ENCODE results near the gene BCAS3. TPM values are rescaled to one million over a fixed set of nuclear protein-coding genes. Genes with fewer than 3 reads are reported as not detected.
A peak's percentile ranks its signal among the peaks of the same experiment; 100 is the strongest.
"Not testable (repeated sequence)": the region's sequence is repeated elsewhere in the genome, so short reads cannot be mapped to it uniquely, and the experiment has no call there.

The BCAS3 gene
- total RNA-seq, 1 donor from 2014 or later = 40.8 TPM

DNA sequence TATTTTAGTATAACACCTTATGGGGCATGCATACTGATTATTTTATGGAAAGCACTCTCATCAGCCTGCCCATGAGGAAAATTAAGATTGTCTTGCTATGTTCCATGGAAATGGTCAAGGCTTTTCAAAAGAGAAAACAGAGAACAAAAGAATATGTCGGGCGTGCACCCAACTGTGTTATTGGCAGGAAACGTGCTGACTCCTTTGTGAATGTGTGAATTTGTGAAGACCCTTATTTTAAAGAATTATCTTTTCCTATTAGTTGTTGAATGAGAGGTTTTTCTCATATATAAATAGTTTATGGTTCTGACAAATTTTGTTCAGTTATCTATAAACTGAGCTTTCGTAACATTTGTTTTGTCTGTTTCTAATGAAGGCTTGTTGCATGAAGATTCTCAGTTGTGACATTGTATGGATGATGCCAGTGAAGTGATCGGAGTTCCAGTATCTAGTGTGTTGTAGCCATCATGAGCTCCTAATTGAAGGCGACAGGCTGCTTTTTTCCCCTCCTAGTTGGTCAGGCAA lies 180.0 kb downstream of the BCAS3 start:
- no peak for DNase-seq (ENCODE audit: low spot score in 2 of 2)
- no peak for FAIRE-seq

DNA sequence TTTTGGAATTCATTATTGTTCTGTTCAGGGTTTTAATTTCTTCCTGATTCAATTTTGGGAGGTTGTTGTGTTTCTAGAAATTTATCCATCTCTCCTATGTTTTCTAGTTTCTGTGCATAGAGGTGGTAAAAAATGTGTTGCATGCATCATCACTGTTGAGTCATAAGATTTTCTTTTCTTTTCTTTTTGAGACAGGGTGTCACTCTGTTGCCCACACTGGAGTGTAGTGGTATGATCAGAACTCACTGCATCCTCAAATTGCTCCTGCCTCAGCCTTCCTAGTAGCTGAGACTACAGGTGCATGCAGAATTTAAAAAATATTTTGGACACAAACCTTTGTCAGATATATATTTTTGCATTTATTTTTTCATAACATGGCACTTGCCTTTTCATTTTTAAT lies 184.8 kb downstream of the BCAS3 start:
- DNase-seq (ENCODE audit: low spot score in 2 of 2) (no peak), FAIRE-seq (no peak)

DNA sequence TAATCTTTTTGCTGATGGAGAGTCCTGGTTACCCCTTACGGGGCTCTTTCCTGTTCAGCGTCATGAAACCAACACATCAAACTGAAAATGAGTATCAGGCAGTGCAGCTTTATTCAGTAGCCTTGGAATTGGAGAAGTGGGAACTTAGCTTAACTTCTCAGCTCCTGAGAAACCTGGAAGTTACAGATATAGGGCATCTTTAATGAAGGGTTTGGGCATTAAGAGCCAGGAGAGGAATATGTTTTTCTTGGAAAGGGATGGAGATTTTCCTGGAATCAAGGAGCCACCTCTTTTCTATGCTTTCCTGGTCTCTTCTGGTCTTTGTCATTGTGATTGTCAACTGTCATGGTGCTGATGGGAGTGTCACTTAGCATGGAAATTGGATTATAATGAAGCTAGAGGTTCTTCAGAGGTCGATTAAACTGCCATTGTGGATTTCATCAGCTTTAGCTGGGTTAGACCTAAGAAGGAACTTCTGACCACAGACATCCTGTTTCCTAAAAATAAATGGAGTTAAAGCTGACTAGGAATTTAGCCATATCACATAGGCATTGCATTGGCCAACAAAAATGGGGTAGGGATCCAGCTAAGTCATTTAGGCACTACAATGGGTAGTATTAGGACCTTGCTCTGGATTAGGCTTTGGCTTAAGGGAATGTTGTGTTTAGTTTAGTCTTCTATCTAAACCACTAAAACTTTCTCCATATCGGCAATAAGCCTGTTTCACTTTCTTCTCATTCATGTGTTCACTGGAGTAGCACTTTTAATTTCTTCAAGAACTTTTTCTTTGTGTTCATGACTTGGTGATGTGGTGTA lies 186.4 kb downstream of the BCAS3 start:
- DNase-seq (ENCODE audit: low spot score in 2 of 2) = no peak
- no peak for FAIRE-seq

DNA sequence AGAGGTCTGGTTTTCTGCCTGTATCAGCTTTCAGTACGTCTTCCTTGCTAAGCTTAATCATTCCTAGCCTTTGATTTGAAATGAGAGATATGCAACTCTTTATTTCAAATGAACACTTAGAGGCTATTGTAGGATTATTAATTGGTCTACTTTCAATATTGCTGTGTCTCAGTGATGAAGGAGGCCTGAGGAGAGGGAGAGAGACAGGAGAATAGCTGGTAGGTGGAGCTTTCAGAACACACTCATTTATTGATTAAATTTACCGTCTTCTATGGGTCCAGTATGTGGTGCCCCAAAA lies 187.0 kb downstream of the BCAS3 start:
- FAIRE-seq (no peak), DNase-seq (ENCODE audit: low spot score in 2 of 2) (no peak)

DNA sequence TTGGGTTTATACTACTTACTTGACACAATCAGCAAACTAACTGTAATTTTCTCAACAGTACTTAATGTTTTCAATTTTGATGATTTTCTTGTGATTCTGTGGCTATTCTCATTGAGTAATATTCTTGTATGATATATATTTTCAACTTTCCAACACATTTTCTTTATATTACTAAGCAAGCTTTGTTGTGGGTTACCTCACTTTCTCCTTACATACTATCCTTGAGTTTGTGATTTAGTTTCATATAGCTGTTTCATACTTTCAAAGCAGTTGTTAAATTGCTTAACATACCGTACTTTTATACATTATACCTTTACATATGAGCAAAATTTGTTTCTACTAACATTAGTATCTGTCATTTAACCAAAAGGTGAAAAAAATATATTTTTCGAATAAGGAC lies 197.1 kb downstream of the BCAS3 start:
- DNase-seq (ENCODE audit: low spot score in 2 of 2) = no peak
- FAIRE-seq = peak; percentile 23

DNA sequence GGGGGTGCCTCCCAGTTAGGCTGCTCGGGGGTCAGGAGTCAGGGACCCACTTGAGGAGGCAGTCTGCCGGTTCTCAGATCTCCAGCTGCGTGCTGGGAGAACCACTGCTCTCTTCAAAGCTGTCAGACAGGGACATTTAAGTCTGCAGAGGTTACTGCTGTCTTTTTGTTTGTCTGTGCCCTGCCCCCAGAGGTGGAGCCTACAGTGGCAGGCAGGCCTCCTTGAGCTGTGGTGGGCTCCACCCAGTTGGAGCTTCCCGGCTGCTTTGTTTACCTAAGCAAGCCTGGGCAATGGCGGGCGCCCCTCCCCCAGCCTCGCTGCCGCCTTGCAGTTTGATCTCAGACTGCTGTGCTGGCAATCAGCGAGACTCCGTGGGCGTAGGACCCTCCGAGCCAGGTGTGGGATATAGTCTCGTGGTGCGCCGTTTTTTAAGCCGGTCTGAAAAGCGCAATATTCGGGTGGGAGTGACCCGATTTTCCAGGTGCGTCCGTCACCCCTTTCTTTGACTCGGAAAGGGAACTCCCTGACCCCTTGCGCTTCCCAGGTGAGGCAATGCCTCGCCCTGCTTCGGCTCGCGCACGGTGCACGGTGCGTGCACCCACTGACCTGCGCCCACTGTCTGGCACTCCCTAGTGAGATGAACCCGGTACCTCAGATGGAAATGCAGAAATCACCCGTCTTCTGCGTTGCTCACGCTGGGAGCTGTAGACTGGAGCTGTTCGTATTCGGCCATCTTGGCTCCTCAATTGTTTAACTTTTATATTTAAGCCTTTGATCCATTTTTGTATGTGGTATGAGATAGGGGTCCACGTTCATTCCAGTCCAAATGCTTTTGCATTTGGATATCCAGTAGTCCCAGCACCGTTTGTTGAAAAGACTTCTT lies 209.3 kb downstream of the BCAS3 start:
- not testable (repeated sequence) for DNase-seq (ENCODE audit: low spot score in 2 of 2)

DNA sequence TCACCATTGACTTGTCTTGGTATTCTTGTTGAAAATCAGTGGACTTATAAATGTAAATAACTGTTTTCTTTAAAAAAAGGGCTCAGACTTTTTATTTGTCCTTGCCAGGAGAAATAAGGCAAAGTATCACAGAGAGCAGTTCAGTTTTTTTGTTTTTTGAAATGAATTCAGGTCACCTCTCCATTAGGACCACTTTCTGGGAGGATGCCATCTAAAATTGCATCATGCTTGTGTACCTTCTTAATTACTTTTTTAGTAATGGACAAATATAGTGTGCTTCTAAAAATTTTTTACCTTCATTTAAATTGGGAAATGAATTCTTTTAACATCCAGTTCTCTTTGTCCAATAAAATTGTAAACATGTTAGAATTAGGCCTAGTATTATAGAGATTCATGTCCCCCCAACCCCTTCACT lies 210.0 kb downstream of the BCAS3 start:
- DNase-seq (ENCODE audit: low spot score in 2 of 2) (no peak), FAIRE-seq (no peak)

More for the DNA sequence above, 209.3 kb downstream of the BCAS3 start:
- FAIRE-seq = not testable (repeated sequence)

DNA sequence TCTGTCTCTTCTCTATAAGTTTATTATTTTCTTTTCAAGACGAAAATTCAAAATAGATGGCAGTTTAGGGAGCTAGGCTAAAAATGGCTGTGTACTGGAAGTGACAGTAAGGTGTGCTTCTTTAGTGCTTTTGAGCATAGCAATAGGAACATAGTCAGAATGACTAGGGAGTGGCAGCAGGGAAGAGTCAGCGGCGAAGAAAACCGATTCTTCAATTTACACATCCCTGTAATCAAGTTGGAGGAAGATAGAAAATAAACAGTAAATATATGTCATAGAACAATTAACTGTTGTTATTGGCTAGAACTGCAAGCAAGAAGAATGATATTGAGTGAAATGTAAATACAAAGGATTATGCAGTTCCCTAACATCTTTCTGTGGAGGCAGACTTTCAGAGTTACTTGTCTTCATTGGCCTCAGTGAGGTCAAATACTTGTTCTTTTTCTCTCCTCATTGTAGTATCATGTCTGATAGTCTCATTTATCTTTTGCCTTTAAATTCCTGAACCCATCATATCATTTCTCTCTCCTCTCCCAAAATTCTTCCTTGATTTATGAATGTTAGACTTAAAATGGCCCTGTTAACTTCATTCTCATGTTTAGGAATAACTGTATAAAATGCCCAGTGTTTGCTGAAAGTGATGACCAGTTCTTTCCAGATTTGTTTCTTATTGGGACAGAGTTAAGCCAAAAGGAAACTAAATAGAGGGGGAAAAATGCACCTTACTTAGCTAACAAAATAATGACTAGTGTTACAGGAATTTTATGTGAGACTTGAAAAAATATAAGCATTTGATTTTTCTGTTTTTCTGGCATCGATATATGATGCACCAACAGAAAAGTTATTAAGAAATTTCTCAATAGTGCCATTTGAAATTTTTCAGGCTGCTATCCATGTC lies 211.4 kb downstream of the BCAS3 start:
- no peak for DNase-seq (ENCODE audit: low spot score in 2 of 2)
- FAIRE-seq = no peak

DNA sequence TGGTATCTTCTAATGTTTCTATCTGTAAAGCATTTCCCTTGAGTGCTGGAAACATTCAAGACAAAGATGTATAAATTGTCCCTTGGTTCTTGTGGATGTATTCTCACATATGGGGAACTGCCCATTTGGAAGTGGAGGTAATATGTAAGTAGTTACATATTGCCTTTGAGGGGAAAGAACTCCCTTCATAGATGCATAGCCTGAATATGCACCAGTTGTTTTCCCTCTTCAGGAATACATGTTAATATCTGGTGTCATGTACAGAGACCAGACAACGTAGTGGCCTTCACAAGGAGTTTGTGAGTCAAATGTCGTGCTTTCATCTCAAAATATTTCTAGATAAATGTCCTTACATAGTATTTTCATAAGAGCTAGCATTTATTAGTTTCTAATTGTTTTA lies 213.5 kb downstream of the BCAS3 start:
- FAIRE-seq (no peak), DNase-seq (ENCODE audit: low spot score in 2 of 2) (no peak)

DNA sequence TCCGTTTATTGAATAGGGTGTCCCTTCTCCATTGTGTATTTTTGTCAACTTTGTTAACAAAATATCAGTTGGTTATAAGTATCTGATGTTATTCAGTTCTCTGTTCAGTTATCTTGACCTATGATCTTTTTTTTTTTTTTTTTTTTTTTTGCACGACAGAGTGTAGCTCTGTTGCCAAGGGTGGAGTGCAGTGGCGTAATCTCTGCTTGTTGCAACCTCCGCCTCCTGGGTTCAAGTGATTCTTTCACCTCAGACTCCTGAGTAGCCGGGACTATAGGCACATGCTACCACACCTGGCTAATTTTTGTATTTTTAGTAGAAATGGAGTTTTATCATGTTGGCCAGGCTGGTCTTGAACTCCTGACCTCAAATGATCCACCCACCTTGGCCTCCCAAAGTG lies 215.8 kb downstream of the BCAS3 start:
- FAIRE-seq (no peak), DNase-seq (ENCODE audit: low spot score in 2 of 2) (no peak)

DNA sequence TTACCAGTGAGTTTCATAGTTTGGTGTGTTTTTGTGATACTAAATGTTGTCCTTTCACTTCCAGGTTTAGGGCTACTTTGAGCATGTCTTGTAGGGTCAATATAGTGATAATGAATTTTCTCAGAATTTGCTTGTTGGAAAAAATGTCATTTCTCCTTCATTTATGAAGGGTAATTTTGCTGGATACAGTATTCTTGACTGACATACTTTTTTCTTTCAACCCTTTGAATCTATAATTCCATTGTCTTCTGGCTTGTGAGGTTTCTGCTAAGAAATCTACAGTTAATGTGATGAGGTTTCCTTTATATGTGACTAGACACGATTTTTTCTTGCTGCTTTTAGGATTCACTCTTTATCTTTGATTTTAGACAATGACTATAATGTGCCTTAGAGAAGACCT lies 219.3 kb downstream of the BCAS3 start:
- no peak for FAIRE-seq
- no peak for DNase-seq (ENCODE audit: low spot score in 2 of 2)

DNA sequence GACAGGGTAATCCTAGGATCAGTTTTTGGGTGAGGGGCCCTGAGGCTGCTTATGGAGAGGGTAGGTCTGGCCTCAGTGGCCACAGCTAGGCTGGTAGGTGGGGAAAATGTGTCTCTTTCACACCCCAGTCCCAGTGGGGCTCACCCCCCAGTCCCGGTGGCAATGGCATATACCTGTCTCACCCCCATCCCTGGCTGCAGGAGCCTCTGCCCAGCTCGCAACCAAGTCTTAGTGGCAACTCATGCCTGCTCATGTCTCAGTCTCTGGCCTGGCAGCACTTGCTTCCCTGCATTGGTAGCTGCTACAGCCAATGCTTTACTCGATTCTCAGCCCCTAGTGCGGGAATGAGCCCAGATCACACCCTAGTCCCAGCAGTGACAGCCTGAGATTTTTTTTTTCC lies 221.5 kb downstream of the BCAS3 start:
- DNase-seq (ENCODE audit: low spot score in 2 of 2) = no peak
- FAIRE-seq = no peak

DNA sequence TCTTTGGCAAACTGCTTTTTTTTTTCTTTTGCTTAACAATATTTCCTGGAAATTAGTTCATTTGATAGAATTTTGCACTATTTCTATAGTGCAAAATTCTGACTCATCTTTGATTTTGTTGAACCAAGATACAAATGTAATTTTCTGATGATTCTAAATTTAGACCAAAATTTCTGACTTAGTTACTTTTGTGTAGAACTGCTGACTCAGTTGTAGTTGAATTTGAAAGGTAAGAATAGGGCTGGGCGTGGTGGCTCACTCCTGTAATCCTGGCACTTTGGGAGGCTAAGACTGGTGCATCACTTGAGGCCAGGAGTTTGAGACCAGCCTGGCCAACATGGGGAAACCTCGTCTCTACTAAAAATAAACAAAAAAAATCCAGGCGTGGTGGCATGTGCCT lies 223.0 kb downstream of the BCAS3 start:
- DNase-seq (ENCODE audit: low spot score in 2 of 2) (no peak), FAIRE-seq (no peak)

DNA sequence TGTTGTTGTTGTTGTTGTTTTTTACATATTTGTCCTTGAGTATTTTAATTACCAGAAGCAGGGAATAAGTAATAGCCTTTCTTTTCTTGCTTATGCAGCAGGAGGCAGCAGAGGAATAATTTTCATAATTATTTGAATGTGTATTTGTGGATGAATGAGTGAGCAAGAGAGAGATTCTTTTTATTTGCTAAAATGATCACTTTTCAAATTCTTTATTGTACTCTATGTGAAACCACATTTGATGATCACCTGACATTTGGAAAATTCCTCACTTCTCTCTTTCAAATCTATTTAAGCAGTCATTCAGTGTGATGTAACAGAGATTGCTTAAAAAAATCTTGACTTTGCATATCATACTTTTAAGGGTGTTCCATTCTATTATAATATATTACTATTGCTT lies 223.6 kb downstream of the BCAS3 start:
- DNase-seq (ENCODE audit: low spot score in 2 of 2) (no peak), FAIRE-seq (no peak)

DNA sequence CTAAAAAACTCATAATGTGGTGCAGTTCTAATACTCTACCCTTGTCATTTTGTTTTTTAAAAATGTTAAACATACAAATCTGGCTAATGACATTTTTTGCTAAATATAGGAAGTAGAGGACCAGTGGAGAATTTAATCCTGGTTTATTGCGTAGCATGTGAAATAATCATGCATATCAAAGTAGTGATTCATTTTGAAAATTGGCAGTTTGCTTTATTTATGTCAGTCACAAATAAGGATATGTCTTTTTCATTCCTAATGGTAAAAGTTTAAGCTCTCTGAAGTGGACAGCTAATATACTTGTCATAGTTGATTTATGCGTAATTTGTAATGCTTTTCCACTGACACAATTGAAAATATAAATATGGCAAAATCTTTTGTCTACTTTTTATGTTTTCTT lies 224.2 kb downstream of the BCAS3 start:
- FAIRE-seq = no peak
- DNase-seq (ENCODE audit: low spot score in 2 of 2) = no peak

DNA sequence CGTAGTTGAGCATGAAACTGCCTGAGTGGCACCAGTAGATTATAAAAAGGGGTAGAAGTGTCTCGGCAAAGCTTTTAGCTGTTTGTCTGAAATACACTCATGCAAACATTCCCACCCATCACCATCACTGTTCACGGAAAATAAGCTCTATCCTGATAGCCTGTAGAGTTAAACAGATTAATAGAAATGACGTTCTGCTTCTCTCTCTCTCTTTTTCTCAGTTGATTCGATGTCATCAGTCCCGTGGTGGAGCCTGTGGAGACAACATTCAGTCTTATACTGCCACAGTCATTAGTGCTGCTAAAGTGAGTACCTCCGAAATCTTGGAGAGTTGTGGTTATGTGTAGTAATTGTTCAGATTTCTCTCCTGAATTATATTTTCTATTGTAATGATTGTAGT lies 224.7 kb downstream of the BCAS3 start:
- FAIRE-seq (no peak), DNase-seq (ENCODE audit: low spot score in 2 of 2) (no peak)

DNA sequence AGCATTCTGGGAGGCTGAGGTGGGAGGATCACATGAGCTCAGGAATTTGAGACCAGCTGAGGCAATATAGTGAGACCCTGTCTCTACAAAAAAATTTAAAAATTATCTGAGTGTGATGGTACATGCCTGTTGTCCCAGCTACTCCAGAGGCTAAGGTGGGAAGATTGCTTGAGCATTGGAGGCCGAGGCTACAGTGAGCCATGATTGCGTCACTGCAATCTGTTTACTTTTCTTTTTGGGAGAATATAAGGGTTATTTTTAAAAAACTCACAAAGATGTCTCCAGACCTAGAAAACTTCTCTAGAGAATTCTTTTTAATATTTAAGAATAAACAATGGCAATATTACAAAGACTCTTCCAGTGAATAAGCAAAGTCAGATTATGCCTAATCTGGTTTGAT lies 226.9 kb downstream of the BCAS3 start:
- DNase-seq (ENCODE audit: low spot score in 2 of 2) (no peak), FAIRE-seq (no peak)

DNA sequence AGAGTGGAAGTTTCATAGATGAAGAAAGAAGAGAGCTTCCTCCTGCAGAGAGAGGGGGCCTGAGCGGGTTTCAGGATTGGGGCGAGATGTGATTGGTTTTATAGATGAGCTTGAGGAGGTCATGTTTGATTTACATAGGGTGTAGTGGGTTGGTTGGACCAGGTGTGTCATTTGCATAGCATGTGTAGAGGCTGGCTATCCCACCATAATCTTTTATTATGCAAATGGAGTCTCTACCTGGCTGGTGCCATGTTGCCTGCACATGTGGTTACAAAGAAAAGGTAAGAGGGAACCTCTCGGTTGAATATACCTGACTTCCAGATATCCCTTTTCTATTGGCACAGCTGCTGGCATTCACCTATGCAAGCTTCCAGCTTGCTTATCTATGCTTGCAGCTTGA lies 228.1 kb downstream of the BCAS3 start:
- no peak for FAIRE-seq
- DNase-seq (ENCODE audit: low spot score in 2 of 2) = no peak

DNA sequence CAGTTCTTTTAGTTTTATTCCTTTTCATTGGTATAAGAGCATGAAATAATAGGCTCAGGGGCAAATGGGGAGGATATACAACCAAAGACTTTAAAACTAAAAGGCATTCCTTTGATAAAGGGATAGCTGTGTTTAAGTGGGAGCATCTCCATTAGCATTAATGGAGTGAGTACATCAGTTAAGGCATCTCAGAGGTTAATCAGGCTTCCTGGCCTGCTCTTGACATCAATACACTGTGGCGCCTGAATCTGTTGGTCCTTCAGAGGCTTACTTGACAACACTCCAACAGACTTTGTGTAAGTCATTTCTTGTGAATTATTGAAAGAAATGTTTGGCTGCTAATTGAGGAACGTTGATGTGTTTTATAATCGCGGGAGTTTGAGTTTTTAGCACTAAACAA lies 230.7 kb downstream of the BCAS3 start:
- FAIRE-seq (no peak), DNase-seq (ENCODE audit: low spot score in 2 of 2) (no peak)

DNA sequence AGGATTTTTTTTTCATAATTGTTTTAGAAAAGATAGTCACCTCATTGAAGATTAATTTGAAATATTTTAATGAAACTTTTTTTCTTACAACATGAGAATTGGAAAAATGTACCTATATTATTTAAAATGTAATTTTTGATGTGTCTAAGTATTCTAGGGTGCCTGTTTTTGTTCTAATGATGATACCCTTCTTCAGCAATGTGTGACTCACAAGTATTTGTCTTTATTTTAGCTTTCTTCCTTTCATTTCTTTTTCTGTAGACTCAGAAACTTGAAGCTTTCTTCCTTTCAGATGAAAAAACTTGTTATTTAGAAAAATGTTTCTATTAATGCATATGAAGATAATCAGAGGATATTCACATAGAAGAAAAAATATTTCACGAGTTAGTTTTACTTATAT lies 231.8 kb downstream of the BCAS3 start:
- peak; percentile 47 for FAIRE-seq
- DNase-seq (ENCODE audit: low spot score in 2 of 2) = no peak

DNA sequence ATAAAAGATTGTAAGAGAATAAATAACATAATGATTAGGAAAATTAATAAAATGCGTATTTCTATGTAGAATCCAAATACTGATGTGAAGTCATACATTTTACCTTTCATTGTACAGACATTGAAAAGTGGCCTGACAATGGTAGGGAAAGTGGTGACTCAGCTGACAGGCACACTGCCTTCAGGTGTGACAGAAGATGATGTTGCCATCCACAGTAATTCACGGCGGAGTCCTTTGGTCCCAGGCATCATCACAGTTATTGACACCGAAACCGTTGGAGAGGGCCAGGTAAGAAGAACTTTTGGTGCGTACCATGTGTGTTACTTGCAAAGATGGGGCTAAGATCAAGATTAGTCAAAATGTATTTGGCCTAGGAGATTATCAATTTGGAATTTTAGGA lies 232.8 kb downstream of the BCAS3 start:
- no peak for DNase-seq (ENCODE audit: low spot score in 2 of 2)
- FAIRE-seq = no peak

Data from frontal cortex (tissue), 4 donors.